ENCODE measurements around the gene PDLIM5.

DNA sequence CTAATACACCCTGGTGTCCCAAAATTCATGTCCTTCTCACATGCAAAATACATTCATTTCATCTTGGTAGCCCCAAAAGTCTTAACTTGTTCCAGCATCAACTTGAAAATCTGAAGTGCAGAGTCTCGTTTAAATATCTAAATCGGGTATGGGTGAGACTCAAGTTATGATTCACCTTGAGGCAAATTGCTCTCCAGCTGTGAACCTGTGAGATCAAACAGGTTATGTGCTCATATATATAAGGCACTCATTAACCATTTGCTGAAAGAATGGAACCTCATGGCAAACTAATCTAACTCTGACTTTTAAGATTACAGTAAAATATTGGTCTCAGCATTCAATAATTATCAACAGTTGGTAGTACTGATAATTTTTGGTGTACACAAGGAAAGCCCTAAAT lies 55.5 kb downstream of the PDLIM5 start:
- TF ChIP-seq, protein P1, sequence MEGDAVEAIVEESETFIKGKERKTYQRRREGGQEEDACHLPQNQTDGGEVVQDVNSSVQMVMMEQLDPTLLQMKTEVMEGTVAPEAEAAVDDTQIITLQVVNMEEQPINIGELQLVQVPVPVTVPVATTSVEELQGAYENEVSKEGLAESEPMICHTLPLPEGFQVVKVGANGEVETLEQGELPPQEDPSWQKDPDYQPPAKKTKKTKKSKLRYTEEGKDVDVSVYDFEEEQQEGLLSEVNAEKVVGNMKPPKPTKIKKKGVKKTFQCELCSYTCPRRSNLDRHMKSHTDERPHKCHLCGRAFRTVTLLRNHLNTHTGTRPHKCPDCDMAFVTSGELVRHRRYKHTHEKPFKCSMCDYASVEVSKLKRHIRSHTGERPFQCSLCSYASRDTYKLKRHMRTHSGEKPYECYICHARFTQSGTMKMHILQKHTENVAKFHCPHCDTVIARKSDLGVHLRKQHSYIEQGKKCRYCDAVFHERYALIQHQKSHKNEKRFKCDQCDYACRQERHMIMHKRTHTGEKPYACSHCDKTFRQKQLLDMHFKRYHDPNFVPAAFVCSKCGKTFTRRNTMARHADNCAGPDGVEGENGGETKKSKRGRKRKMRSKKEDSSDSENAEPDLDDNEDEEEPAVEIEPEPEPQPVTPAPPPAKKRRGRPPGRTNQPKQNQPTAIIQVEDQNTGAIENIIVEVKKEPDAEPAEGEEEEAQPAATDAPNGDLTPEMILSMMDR (IDR thresholded peaks at IDR 0.05) = no peak
- TF ChIP-seq POLR2A (IDR thresholded peaks at IDR 0.05) = no peak
- no peak for TF ChIP-seq POLR2AphosphoS5 (IDR thresholded peaks at IDR 0.05; ENCODE audit: insufficient read depth in 1 of 2, low read depth in 1 of 2)

Data from vagina (tissue), 2 donors.